Choroid plexus epithelial cell (primary cell): ENCODE data around the gene POU5F1.

Source experiments
- DNase-seq: peaks from one replicate; pipeline ENCODE4 v3.0.0-alpha.2; 2010; ENCODE audit warnings: low read depth
- H3K4me3 ChIP-seq: 2 replicates; pipeline ENCODE4 v1.5.1; 2011; ENCODE audit warnings: low read depth, mild to moderate bottlenecking, control low read depth, low read length, moderate library complexity
- CTCF ChIP-seq: conservative IDR thresholded peaks from 2 replicates; pipeline ENCODE4 v1.5.1; 2011; ENCODE audit warnings: low read depth, mild to moderate bottlenecking, control low read depth, inconsistent platforms, low read length, moderate library complexity

The POU5F1 gene

GRCh38 chr6:31158140-31158862 lies 12.2 kb downstream of the POU5F1 start, which contains the start of gene TCF19:
Gene TCF19, plus strand, starts transcription at chr6:31158589. Its CDS starts 881 bp downstream, at chr6:31159470.
- DNase-seq: peak; percentile 99
- H3K4me3 ChIP-seq: peak within 1 kb of the TSS; percentile 76
- TF ChIP-seq CTCF: no peak

GRCh38 chr6:31157513-31158139 lies 12.9 kb downstream of the POU5F1 start, which contains the start of gene CCHCR1:
Gene CCHCR1, minus strand, starts transcription at chr6:31157802. Its CDS starts 202 bp downstream, at chr6:31157600.
- no peak for TF ChIP-seq CTCF
- DNase-seq: no peak
- H3K4me3 ChIP-seq: peak within 1 kb of the TSS; percentile 76

- DNase-seq: no peak
- no peak for TF ChIP-seq CTCF
These were observed 13.8 kb downstream of the POU5F1 start for GRCh38 chr6:31156641-31157040.

GRCh38 chr6:31154436-31154835 lies 16.0 kb downstream of the POU5F1 start:
- no peak overlapping the region for H3K4me3 ChIP-seq
- DNase-seq: no peak
- TF ChIP-seq CTCF: no peak

More at GRCh38 chr6:31156641-31157040, 13.8 kb downstream of the POU5F1 start:
- no peak overlapping the region for H3K4me3 ChIP-seq

- no peak overlapping the region for H3K4me3 ChIP-seq
- no peak for DNase-seq
- no peak for TF ChIP-seq CTCF
These were observed 17.7 kb downstream of the POU5F1 start for GRCh38 chr6:31152781-31153180.

- TF ChIP-seq CTCF: no peak
- H3K4me3 ChIP-seq: no peak overlapping the region
- DNase-seq: no peak
These were observed 20.5 kb downstream of the POU5F1 start for GRCh38 chr6:31149827-31150447.
